ENCODE data around the gene MCOLN3. TPM values are rescaled to one million over a fixed set of nuclear protein-coding genes. Genes with fewer than 3 reads are reported as not detected.

The MCOLN3 gene
- total RNA-seq, 2 donors from 2014 or later: 10.1 to 12.6 TPM

DNA sequence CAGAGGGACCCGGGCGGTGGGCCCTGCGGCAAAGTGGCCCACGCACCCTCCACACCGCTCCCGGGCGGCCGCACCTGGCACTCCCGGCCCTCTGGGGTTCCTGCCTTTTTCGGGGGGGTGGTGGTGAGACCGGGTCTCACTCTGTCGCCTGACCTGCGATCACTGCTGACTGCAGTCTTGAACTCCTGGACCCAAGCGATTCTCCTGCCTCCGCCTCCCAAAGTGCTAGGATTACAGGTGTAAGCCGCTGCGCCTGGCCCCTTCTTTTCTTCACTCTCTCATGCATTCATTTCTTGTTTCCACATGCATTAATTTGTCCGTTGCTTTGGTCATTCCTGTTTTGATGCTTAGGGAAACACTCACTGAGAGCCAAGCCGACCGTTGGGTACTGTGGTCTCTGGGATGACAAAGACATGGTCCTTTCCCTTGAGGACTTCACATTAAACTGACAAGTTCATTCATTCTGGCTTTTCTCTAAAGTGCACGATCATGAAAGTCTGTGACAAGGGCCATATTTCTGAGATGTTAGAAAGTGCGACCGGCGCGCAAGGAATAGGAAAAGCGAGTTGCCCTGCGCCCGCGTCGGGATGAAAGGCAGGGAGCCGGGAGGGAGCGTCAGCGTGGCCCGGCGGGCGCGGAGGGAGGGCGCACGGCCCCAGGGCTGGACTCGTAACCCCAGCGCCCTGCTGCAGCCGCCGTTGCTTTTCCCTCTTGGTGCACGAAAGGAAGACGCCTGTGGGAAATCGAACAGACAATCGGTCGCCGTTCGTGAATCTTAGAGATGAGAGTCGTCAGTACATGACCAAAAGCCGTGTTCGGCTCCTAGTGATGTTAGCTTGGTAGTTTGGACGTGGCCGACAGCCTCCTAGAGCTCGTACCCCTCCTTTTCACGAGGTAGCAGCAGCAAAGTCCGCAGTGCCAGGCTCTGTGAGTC lies 50.4 kb downstream of the MCOLN3 start:
- H3K9ac ChIP-seq (ENCODE audit: extremely low read depth, low read length, poor library complexity, severe bottlenecking): no peak overlapping the region
- H3K27me3 Mint-ChIP-seq (ENCODE audit: insufficient read depth): peaks cover 87% of the 10 kb centered on the region

DNA sequence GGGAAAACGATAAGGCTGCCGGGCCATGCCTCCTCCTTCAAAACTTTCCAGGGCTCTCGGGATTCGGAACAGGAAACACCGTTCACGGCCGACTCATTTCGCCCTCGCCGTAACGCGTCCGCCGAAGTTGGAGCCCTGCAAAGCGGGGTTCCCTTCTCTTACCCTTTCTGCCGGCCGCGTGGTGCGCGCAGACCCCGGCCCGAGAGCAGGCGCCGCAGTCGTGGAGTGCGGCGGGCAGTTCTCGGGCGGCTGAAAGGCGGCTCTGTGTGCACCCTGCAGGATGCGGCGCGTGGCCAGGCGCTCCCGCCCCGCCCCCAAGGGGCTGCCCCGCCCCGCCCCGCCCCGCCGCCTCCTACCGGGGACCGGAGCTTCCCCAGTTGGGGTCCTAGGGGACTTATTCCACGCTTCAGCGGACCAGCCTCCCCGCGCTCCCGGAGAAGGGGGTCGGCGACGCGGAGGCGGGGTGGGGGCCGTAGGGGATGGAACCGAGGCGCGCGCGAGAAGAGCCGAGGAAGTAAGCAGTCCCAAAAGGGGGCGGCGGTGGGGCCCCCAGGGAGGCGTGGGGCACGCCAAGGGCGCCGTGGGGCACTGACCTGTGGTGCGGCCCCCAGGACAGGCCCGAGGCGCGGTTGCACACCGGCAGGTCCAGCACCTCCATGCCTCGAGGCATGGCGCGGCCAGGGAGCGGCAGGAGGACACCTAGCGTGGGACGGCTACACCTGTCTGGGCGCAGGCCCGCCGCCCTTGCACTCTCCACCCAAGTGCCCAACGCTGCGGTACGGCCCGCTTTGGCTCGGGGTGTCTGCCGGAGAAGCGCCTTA lies 51.2 kb downstream of the MCOLN3 start, which contains the start of gene MCOLN2:
TSS of gene MCOLN2 (minus strand) at position 268 of the 821 bp plus-strand sequence. CDS start at position 27, 241 bp downstream.
- no peak within 1 kb of the TSS for H3K9ac ChIP-seq (ENCODE audit: extremely low read depth, low read length, poor library complexity, severe bottlenecking)
- peak; percentile 83 for DNase-seq
- Mint-ChIP-seq H3K27ac (no peak within 1 kb of the TSS), H3K36me3 (ENCODE audit: low read depth) (no peaks in the 10 kb centered on the region), H3K9me3 (no peaks in the 10 kb centered on the region), H3K27me3 (ENCODE audit: insufficient read depth) (peaks cover 89% of the 10 kb centered on the region), H3K4me3 (peak within 1 kb of the TSS; percentile 62), H3K4me1 (peaks cover 3% of the 10 kb centered on the region)
- peak within 1 kb of the TSS; percentile 56 for H3K4me3 ChIP-seq (ENCODE audit: low read length)
- no peak within 1 kb of the TSS for H3K27ac ChIP-seq (ENCODE audit: low read depth, low read length)
- H3K9me3 ChIP-seq (ENCODE audit: control insufficient read depth, low read length): no peaks in the 10 kb centered on the region
- H3K4me1 ChIP-seq (ENCODE audit: control insufficient read depth, insufficient read depth, low read length): no peaks in the 10 kb centered on the region
- peaks cover 93% of the 10 kb centered on the region for H3K27me3 ChIP-seq (ENCODE audit: control insufficient read depth, insufficient read depth, low read length, poor library complexity, severe bottlenecking)
- H3K36me3 ChIP-seq (ENCODE audit: control insufficient read depth, insufficient read depth, low read length): no peaks in the 10 kb centered on the region
- TF ChIP-seq CTCF (conservative IDR thresholded peaks at IDR 0.05): no peak
- WGBS, 2 experiments (ENCODE audit: insufficient coverage in 1 of 2, insufficient read length in 1 of 2): 1% methylated on average over 25 to 87 of the region's 87 CpGs

More for the DNA sequence above, 50.4 kb downstream of the MCOLN3 start:
- Histone ChIP-seq H3K27ac (ENCODE audit: low read depth, low read length) (no peak overlapping the region), H3K4me1 (ENCODE audit: control insufficient read depth, insufficient read depth, low read length) (no peaks in the 10 kb centered on the region), H3K9me3 (ENCODE audit: control insufficient read depth, low read length) (no peaks in the 10 kb centered on the region), H3K36me3 (ENCODE audit: control insufficient read depth, insufficient read depth, low read length) (no peaks in the 10 kb centered on the region), H3K4me3 (ENCODE audit: low read length) (peak overlapping the region; percentile 2), H3K27me3 (ENCODE audit: control insufficient read depth, insufficient read depth, low read length, poor library complexity, severe bottlenecking) (peaks cover 93% of the 10 kb centered on the region)
- H3K27ac Mint-ChIP-seq: no peak overlapping the region
- WGBS, 2 experiments (ENCODE audit: insufficient coverage in 1 of 2, insufficient read length in 1 of 2): 3 to 6% methylated on average over 27 to 58 of the region's 58 CpGs
- H3K4me1 Mint-ChIP-seq: peaks cover 3% of the 10 kb centered on the region
- H3K9me3 Mint-ChIP-seq: no peaks in the 10 kb centered on the region
- DNase-seq: peak; percentile 77
- no peaks in the 10 kb centered on the region for H3K36me3 Mint-ChIP-seq (ENCODE audit: low read depth)
- H3K4me3 Mint-ChIP-seq: peak overlapping the region; percentile 62
- TF ChIP-seq CTCF (conservative IDR thresholded peaks at IDR 0.05): no peak

GRCh38 chr1:84995484-84996334 lies 52.6 kb downstream of the MCOLN3 start:
- no peak overlapping the region for H3K4me3 ChIP-seq (ENCODE audit: low read length)
- Mint-ChIP-seq H3K27me3 (ENCODE audit: insufficient read depth) (peaks cover 81% of the 10 kb centered on the region), H3K4me1 (peaks cover 3% of the 10 kb centered on the region), H3K9me3 (no peaks in the 10 kb centered on the region), H3K4me3 (peak overlapping the region; percentile 62), H3K27ac (no peak overlapping the region), H3K36me3 (ENCODE audit: low read depth) (no peaks in the 10 kb centered on the region)
- WGBS, 2 experiments (ENCODE audit: insufficient coverage in 1 of 2, insufficient read length in 1 of 2): 90 to 94% methylated on average over 3 to 10 of the region's 10 CpGs
- peaks cover 85% of the 10 kb centered on the region for H3K27me3 ChIP-seq (ENCODE audit: control insufficient read depth, insufficient read depth, low read length, poor library complexity, severe bottlenecking)
- no peak for TF ChIP-seq CTCF (conservative IDR thresholded peaks at IDR 0.05)
- H3K36me3 ChIP-seq (ENCODE audit: control insufficient read depth, insufficient read depth, low read length): no peaks in the 10 kb centered on the region
- H3K4me1 ChIP-seq (ENCODE audit: control insufficient read depth, insufficient read depth, low read length): no peaks in the 10 kb centered on the region
- no peak overlapping the region for H3K9ac ChIP-seq (ENCODE audit: extremely low read depth, low read length, poor library complexity, severe bottlenecking)
- no peak overlapping the region for H3K27ac ChIP-seq (ENCODE audit: low read depth, low read length)
- no peak for DNase-seq
- no peaks in the 10 kb centered on the region for H3K9me3 ChIP-seq (ENCODE audit: control insufficient read depth, low read length)
